Spleen (tissue), 11 donors: ENCODE measurements around the gene MICAL2. TPM values are rescaled to one million over a fixed set of nuclear protein-coding genes. Genes with fewer than 3 reads are reported as not detected.

Experiments used
- DNase-seq: peaks from one replicate; pipeline ENCODE4 v3.0.0-alpha.2; 2020
- H3K27ac ChIP-seq, 8 donors: fragments of 200-600 bp; sonication (generic) in 7 of 8; 1 replicate in 4 of 8; 2 replicates in 4 of 8; pipeline versions ENCODE4 v1.5.0 to v1.8.0; 2016 to 2021; ENCODE audit warnings: inconsistent platforms in 4 of 8, mild to moderate bottlenecking in 4 of 8, moderate library complexity in 1 of 8
- H3K27me3 ChIP-seq, 7 donors: fragments of 200-600 bp; sonication (generic) in 6 of 7; replicated peaks in 1 of 7; 1 replicate in 4 of 7; 2 replicates in 3 of 7; pipeline versions ENCODE4 v1.5.0 to v1.8.0; 2016 to 2021; ENCODE audit warnings: inconsistent platforms in 3 of 7, mild to moderate bottlenecking in 1 of 7
- H3K36me3 ChIP-seq, 6 donors: fragments of 200-600 bp; sonication (generic) in 5 of 6; 1 replicate in 4 of 6; 2 replicates in 2 of 6; pipeline versions ENCODE4 v1.5.0 to v1.8.0; 2016 to 2021; ENCODE audit warnings: inconsistent platforms in 2 of 6
- H3K4me1 ChIP-seq, 6 donors: fragments of 200-600 bp; sonication (generic) in 5 of 6; 1 replicate in 3 of 6; 2 replicates in 3 of 6; pipeline versions ENCODE4 v1.5.0 to v1.8.0; 2016 to 2021; ENCODE audit warnings: inconsistent platforms in 3 of 6
- H3K4me3 ChIP-seq, 8 donors: fragments of 200-600 bp; sonication (generic) in 7 of 8; 1 replicate in 4 of 8; 2 replicates in 4 of 8; pipeline versions ENCODE4 v1.5.0 to v1.8.0; 2016 to 2021; ENCODE audit warnings: inconsistent platforms in 4 of 8, mild to moderate bottlenecking in 4 of 8, moderate library complexity in 2 of 8
- H3K9me3 ChIP-seq, 8 donors: fragments of 200-600 bp; sonication (generic) in 7 of 8; 1 replicate in 4 of 8; 2 replicates in 4 of 8; pipeline versions ENCODE4 v1.5.0 to v1.8.0; 2016 to 2021; ENCODE audit warnings: inconsistent platforms in 4 of 8
- POLR2A ChIP-seq, 3 donors: fragments of 450-650 bp; IDR thresholded peaks; one replicate each; pipeline ENCODE4 v1.5.1; 2017; ENCODE audit warnings: antibody characterized with exemption in 3 of 3, mild to moderate bottlenecking in 1 of 3
- POLR2AphosphoS5 ChIP-seq, 3 donors: sonication (generic); formaldehyde crosslinking; IDR thresholded peaks; one replicate each; pipeline ENCODE4 v1.5.1; 2017; ENCODE audit warnings: antibody characterized with exemption in 3 of 3
- WGBS, 5 donors: extraction: QIAGEN DNeasy Blood & Tissue Kit in 3 of 5; methylation state at CpG; one replicate each; pipeline versions ENCODE4 v1.1.5 to v1.1.7; 2013 to 2018; 5-methylcytosine and 5-hydroxymethylcytosine counted together
- intact Hi-C: fragments of 100-400 bp; cut with DNase I; formaldehyde crosslinking; loops from one replicate; pipeline ENCODE4 v1.15.0; 2023; ENCODE audit warnings: low total_unique reads
- polyA plus RNA-seq, 3 donors: library from polyadenylated mRNA; stranded (reverse); fragments of 200-250 nt; gene quantifications; one replicate each; pipeline ENCODE4 v1.2.1, GENCODE V29; 2013
- total RNA-seq, 7 donors: library from RNA; depleted of rRNA in 3 of 7; stranded (reverse); fragments of >200 nt in 3 of 7; fragmentation: NEBNext Ultra II Directional in 4 of 7; extraction: Animal tissue kit (Norgen Biotek cat#: 25700) in 4 of 7; gene quantifications; one replicate each; pipeline versions ENCODE4 v1.1.0 to v1.2.1, GENCODE V29; 2016 to 2021
- TF ChIP-seq, protein P1 (sequence below), 11 experiments: fragments of 200-600 bp in 7 of 11; fragments of 450-650 bp in 4 of 11; sonication (generic) in 4 of 11; IDR thresholded peaks in 8 of 11; conservative IDR thresholded peaks in 3 of 11; 1 replicate in 7 of 11; 2 replicates in 4 of 11; pipeline versions ENCODE4 v1.4.0 to v1.8.0; 2016 to 2021; ENCODE audit warnings: antibody characterized with exemption in 11 of 11, inconsistent platforms in 4 of 11, mild to moderate bottlenecking in 1 of 11
- donor health status: healthy with polysubstance abuse.
- donor health status: DM: no; HTN: no; CAD: no; lungs with moderate emphysema.
- donor health status: DM: no; HTN: no; CAD: no.
- donor health status: Bipolar disorder and iron deficiency.
- donor health status: healthy.
- donor health status: DM: no; HTN: no; CAD: no.
- donor health status: DM: yes; HTN: yes; CAD: no.

Gene MICAL2
- total and polyA plus RNA-seq, 10 donors, result 1.9 to 50.8 (median 32.3) TPM

DNA sequence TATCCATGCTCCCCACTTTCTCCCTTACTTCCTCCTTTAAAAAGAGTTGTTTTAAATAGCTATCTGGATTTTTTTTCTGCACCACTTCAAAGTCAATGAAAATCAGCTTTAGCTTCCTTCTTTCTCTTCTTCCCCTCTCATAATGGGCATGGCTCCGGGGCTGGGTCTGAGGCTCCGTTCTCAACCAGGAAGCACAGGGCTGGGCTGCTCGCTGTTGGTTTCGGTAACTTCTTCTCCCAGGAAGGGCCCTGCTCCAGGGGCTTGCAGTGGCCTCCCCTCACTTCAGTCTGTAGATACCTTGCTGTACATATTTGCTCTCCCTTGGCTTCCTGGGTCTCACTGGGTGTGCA lies 23.8 kb downstream of the MICAL2 start:
- H3K27ac ChIP-seq, result peak overlapping the region in 2 of 8 donors; percentile 26 to 47
- DNase-seq, result peak; percentile 83
- intact Hi-C loops, result no loop called here
- H3K4me3 ChIP-seq, result no peak overlapping the region
- 24 to 55% (median 36%) methylated on average over 4 of the region's 4 CpGs for WGBS, 5 donors
- no peak for TF ChIP-seq POLR2AphosphoS5 (IDR thresholded peaks at IDR 0.05)
- TF ChIP-seq, protein P1, sequence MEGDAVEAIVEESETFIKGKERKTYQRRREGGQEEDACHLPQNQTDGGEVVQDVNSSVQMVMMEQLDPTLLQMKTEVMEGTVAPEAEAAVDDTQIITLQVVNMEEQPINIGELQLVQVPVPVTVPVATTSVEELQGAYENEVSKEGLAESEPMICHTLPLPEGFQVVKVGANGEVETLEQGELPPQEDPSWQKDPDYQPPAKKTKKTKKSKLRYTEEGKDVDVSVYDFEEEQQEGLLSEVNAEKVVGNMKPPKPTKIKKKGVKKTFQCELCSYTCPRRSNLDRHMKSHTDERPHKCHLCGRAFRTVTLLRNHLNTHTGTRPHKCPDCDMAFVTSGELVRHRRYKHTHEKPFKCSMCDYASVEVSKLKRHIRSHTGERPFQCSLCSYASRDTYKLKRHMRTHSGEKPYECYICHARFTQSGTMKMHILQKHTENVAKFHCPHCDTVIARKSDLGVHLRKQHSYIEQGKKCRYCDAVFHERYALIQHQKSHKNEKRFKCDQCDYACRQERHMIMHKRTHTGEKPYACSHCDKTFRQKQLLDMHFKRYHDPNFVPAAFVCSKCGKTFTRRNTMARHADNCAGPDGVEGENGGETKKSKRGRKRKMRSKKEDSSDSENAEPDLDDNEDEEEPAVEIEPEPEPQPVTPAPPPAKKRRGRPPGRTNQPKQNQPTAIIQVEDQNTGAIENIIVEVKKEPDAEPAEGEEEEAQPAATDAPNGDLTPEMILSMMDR (IDR thresholded peaks at IDR 0.05 in 8 of 11, conservative IDR thresholded peaks at IDR 0.05 in 3 of 11), result no peak
- H3K27me3 ChIP-seq, result peaks cover 0 to 6% (median 0%) of the 10 kb centered on the region in 7 donors
- H3K9me3 ChIP-seq, result no peaks in the 10 kb centered on the region
- peaks cover 0 to 42% (median 14%) of the 10 kb centered on the region in 6 donors for H3K4me1 ChIP-seq
- H3K36me3 ChIP-seq, result peaks cover 0 to 10% (median 0%) of the 10 kb centered on the region in 6 donors

DNA sequence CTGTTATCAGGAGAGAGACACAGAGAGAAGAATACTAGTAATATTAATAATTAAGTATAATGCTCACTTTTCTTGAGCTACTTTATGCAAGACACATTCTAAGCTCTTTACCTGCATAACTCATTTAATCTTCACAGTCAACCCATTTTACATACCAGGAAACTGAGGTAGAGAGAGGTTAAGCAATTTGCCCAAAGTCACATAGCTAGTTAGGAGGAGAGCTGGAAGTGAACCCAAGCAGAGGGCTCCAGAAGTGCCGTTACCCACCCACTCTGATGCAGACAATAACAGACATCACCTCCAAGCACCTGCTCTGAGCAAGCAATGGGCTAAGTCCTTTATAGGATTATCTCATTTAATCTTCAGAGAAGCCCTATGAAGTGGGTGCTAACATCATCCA lies 24.8 kb downstream of the MICAL2 start:
- Histone ChIP-seq H3K36me3 (peaks cover 0 to 12% (median 0%) of the 10 kb centered on the region in 6 donors), H3K27ac (no peak overlapping the region), H3K9me3 (no peaks in the 10 kb centered on the region), H3K4me1 (peaks cover 0 to 39% (median 14%) of the 10 kb centered on the region in 6 donors), H3K27me3 (peaks cover 0 to 6% (median 0%) of the 10 kb centered on the region in 7 donors), H3K4me3 (no peak overlapping the region)
- WGBS, 5 donors, result 78 to 94% (median 87%) methylated on average over 1 of the region's 1 CpG
- TF ChIP-seq POLR2AphosphoS5 (IDR thresholded peaks at IDR 0.05) (no peak), POLR2A (IDR thresholded peaks at IDR 0.05) (no peak)
- TF ChIP-seq, protein P1 (IDR thresholded peaks at IDR 0.05 in 8 of 11, conservative IDR thresholded peaks at IDR 0.05 in 3 of 11), result no peak
- DNase-seq, result no peak
- intact Hi-C loops, result no loop called here

DNA sequence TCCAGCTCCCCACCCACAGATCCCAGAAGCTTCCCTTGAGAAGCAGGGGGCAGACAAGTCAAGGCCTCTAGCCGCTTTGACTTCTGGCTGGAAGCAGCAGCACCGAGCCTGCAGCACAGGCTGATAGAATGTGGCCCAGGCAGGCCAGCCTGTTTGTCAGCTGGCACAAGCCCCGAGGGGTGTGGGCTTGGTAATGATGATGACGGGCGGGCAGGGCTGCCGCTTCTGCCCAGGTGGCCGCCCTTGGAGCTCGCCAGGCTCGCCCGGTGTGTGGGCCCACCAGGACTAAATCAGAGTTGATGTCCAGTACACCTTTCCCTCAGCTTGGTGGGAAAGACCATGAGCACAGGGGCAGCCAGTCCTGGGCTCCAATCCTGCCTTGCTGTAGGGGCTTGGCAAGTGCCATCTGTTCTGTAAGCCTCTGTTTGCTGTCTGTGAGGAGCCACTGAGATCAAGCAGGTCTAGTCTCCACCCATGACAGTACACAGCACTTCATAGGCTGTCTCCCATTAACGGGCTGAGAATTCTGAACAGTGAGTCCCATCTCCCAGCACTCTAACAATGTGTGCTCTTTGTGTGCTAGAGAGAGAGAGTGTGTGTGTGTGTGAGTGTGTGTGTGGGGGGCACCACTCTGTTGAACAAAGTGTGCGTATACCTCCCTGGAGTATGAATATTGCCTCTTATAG lies 26.8 kb downstream of the MICAL2 start:
- peaks cover 0 to 28% (median 11%) of the 10 kb centered on the region in 6 donors for H3K4me1 ChIP-seq
- WGBS, 5 donors, result 81 to 91% (median 88%) methylated on average over 3 to 12 of the region's 12 CpGs

More for the DNA sequence above, 26.8 kb downstream of the MICAL2 start:
- TF ChIP-seq, protein P1 (IDR thresholded peaks at IDR 0.05 in 8 of 11, conservative IDR thresholded peaks at IDR 0.05 in 3 of 11), result no peak
- no peak for TF ChIP-seq POLR2AphosphoS5 (IDR thresholded peaks at IDR 0.05)
- no peak for TF ChIP-seq POLR2A (IDR thresholded peaks at IDR 0.05)
- no peak overlapping the region for H3K4me3 ChIP-seq
- peaks cover 0 to 3% (median 0%) of the 10 kb centered on the region in 7 donors for H3K27me3 ChIP-seq
- no peak overlapping the region for H3K27ac ChIP-seq
- H3K36me3 ChIP-seq, result peaks cover 0 to 12% (median 0%) of the 10 kb centered on the region in 6 donors
- H3K9me3 ChIP-seq, result no peaks in the 10 kb centered on the region
- DNase-seq, result no peak
- intact Hi-C loops, result no loop called here
